ENCODE measurements around the gene OR1J2.

The OR1J2 gene

GRCh38 chr9:122475717-122476116 is 34.9 kb upstream of the OR1J2 start:
- DNase-seq (ENCODE audit: low spot score): no peak

GRCh38 chr9:122477346-122477745 is 33.3 kb upstream of the OR1J2 start:
- DNase-seq (ENCODE audit: low spot score): no peak
- TF ChIP-seq CTCF (IDR thresholded peaks at IDR 0.05; ENCODE audit: extremely low read depth, missing control alignments): no peak

More at GRCh38 chr9:122475717-122476116, 34.9 kb upstream of the OR1J2 start:
- TF ChIP-seq CTCF (IDR thresholded peaks at IDR 0.05; ENCODE audit: extremely low read depth, missing control alignments): no peak

GRCh38 chr9:122477826-122478225 is 32.8 kb upstream of the OR1J2 start, which contains the start of gene OR1J1:
Gene OR1J1, minus strand, starts transcription at chr9:122477926. Its CDS starts 0 bp downstream, at chr9:122477926.
- DNase-seq (ENCODE audit: low spot score): no peak

GRCh38 chr9:122479062-122479461 is 31.5 kb upstream of the OR1J2 start:
- no peak for DNase-seq (ENCODE audit: low spot score)
- TF ChIP-seq CTCF (IDR thresholded peaks at IDR 0.05; ENCODE audit: extremely low read depth, missing control alignments): no peak

More at GRCh38 chr9:122477826-122478225, 32.8 kb upstream of the OR1J2 start, which contains the start of gene OR1J1:
- no peak for TF ChIP-seq CTCF (IDR thresholded peaks at IDR 0.05; ENCODE audit: extremely low read depth, missing control alignments)

- TF ChIP-seq CTCF (IDR thresholded peaks at IDR 0.05; ENCODE audit: extremely low read depth, missing control alignments): peak; percentile 75
- peak; percentile 47 for DNase-seq (ENCODE audit: low spot score)
These were observed 11.7 kb upstream of the OR1J2 start for GRCh38 chr9:122498883-122499288.

- TF ChIP-seq CTCF (IDR thresholded peaks at IDR 0.05; ENCODE audit: extremely low read depth, missing control alignments): no peak
- no peak for DNase-seq (ENCODE audit: low spot score)
These were observed 3.6 kb upstream of the OR1J2 start for GRCh38 chr9:122506964-122507363.

- no peak for DNase-seq (ENCODE audit: low spot score)
- no peak for TF ChIP-seq CTCF (IDR thresholded peaks at IDR 0.05; ENCODE audit: extremely low read depth, missing control alignments)
These were observed 7.6 kb downstream of the OR1J2 start for GRCh38 chr9:122518226-122518625.
